Measurements from ENCODE around the gene PTPRN.

GRCh38 chr2:219296142-219296541, 13.1 kb downstream of the PTPRN start:
- TF ChIP-seq CTCF (conservative IDR thresholded peaks at IDR 0.05; ENCODE audit: low read depth, low read length), result no peak
- TF ChIP-seq EZH2 (IDR thresholded peaks at IDR 0.05; ENCODE audit: borderline replicate concordance, low read depth, low read length, poor library complexity, severe bottlenecking), result no peak
